ENCODE results near the gene ZNF536.

The ZNF536 gene

GRCh38 chr19:30371960-30372824 is at the start of gene ZNF536:
Gene ZNF536, plus strand, starts transcription at chr19:30372384. Its CDS starts 71,179 bp downstream, at chr19:30443563.
- no peak for TF ChIP-seq CTCF (IDR thresholded peaks at IDR 0.05; ENCODE audit: low read depth, low read length, missing control alignments)
- DNase-seq (ENCODE audit: extremely low read depth, low read depth), result no peak
- no peak within 1 kb of the TSS for H3K4me3 ChIP-seq (replicated peaks; ENCODE audit: low read depth, low read length)

- DNase-seq (ENCODE audit: extremely low read depth, low read depth), result no peak
- no peak for TF ChIP-seq CTCF (IDR thresholded peaks at IDR 0.05; ENCODE audit: low read depth, low read length, missing control alignments)
- H3K4me3 ChIP-seq (replicated peaks; ENCODE audit: low read depth, low read length), result no peak overlapping the region
Observed at GRCh38 chr19:30322641-30323320, 49.4 kb upstream of the ZNF536 start.

GRCh38 chr19:30323904-30324303 is 48.3 kb upstream of the ZNF536 start:
- no peak for TF ChIP-seq CTCF (IDR thresholded peaks at IDR 0.05; ENCODE audit: low read depth, low read length, missing control alignments)
- no peak overlapping the region for H3K4me3 ChIP-seq (replicated peaks; ENCODE audit: low read depth, low read length)
- no peak for DNase-seq (ENCODE audit: extremely low read depth, low read depth)

- no peak overlapping the region for H3K4me3 ChIP-seq (replicated peaks; ENCODE audit: low read depth, low read length)
- no peak for TF ChIP-seq CTCF (IDR thresholded peaks at IDR 0.05; ENCODE audit: low read depth, low read length, missing control alignments)
- no peak for DNase-seq (ENCODE audit: extremely low read depth, low read depth)
Observed at GRCh38 chr19:30324982-30325381, 47.2 kb upstream of the ZNF536 start.

- DNase-seq (ENCODE audit: extremely low read depth, low read depth), result no peak
- TF ChIP-seq CTCF (IDR thresholded peaks at IDR 0.05; ENCODE audit: low read depth, low read length, missing control alignments), result no peak
- H3K4me3 ChIP-seq (replicated peaks; ENCODE audit: low read depth, low read length), result no peak overlapping the region
Observed at GRCh38 chr19:30325676-30326392, 46.4 kb upstream of the ZNF536 start.

- DNase-seq (ENCODE audit: extremely low read depth, low read depth), result no peak
- no peak for TF ChIP-seq CTCF (IDR thresholded peaks at IDR 0.05; ENCODE audit: low read depth, low read length, missing control alignments)
- H3K4me3 ChIP-seq (replicated peaks; ENCODE audit: low read depth, low read length), result no peak overlapping the region
Observed at GRCh38 chr19:30326393-30326710, 45.8 kb upstream of the ZNF536 start.

Measured in HFF-Myc (cell line).